WI38 (cell line): ENCODE results near the gene CD33.

Experiments
- H3K4me3 ChIP-seq: 2 replicates; pipeline ENCODE4 v1.5.1; 2011; ENCODE audit warnings: low read depth, mild to moderate bottlenecking, control low read depth, low read length
- CTCF ChIP-seq: IDR thresholded peaks from 2 replicates; pipeline ENCODE4 v1.5.1; 2012; ENCODE audit warnings: low read depth, mild to moderate bottlenecking, control low read depth, low read length

CD33 gene

GRCh38 chr19:51227326-51227725, 2.4 kb downstream of the CD33 start:
- no peak for TF ChIP-seq CTCF

GRCh38 chr19:51227966-51228365, 3.1 kb downstream of the CD33 start:
- TF ChIP-seq CTCF, result no peak
- H3K4me3 ChIP-seq, result no peak overlapping the region

More at GRCh38 chr19:51227326-51227725, 2.4 kb downstream of the CD33 start:
- no peak overlapping the region for H3K4me3 ChIP-seq

- H3K4me3 ChIP-seq, result no peak overlapping the region
- TF ChIP-seq CTCF, result no peak
Measured at GRCh38 chr19:51240866-51241265, 16.0 kb downstream of the CD33 start.

- H3K4me3 ChIP-seq, result no peak overlapping the region
- TF ChIP-seq CTCF, result no peak
Measured at GRCh38 chr19:51242881-51243630, 18.2 kb downstream of the CD33 start.

GRCh38 chr19:51246164-51246552, 21.3 kb downstream of the CD33 start:
- TF ChIP-seq CTCF, result no peak
- H3K4me3 ChIP-seq, result no peak overlapping the region

- no peak overlapping the region for H3K4me3 ChIP-seq
- TF ChIP-seq CTCF, result no peak
Measured at GRCh38 chr19:51247972-51248590, 23.2 kb downstream of the CD33 start.

GRCh38 chr19:51250786-51251467, 26.0 kb downstream of the CD33 start, which contains the start of gene SIGLECL1:
Gene SIGLECL1, plus strand, starts transcription at chr19:51251080. Its CDS starts 12,993 bp downstream, at chr19:51264073.
- no peak for TF ChIP-seq CTCF

More at GRCh38 chr19:51250786-51251467, 26.0 kb downstream of the CD33 start, which contains the start of gene SIGLECL1:
- no peak within 1 kb of the TSS for H3K4me3 ChIP-seq
